Subcutaneous abdominal adipose tissue (tissue), 5 donors: ENCODE measurements around the gene CCDC24.

Source experiments
- H3K27ac ChIP-seq: one replicate; pipeline ENCODE4 v1.7.0; 2013; ENCODE audit warnings: low read depth, mild to moderate bottlenecking, inconsistent platforms, low read length, moderate library complexity
- H3K27me3 ChIP-seq, 5 donors: one replicate each; pipeline ENCODE4 v1.7.0; 2013; ENCODE audit warnings: low read length in 5 of 5, inconsistent platforms in 1 of 5; ENCODE audit not compliant: control insufficient read depth in 5 of 5, insufficient read depth in 4 of 5
- H3K36me3 ChIP-seq, 5 donors: one replicate each; pipeline ENCODE4 v1.7.0; 2013; ENCODE audit warnings: low read length in 5 of 5; ENCODE audit not compliant: control insufficient read depth in 5 of 5, insufficient read depth in 5 of 5
- H3K4me1 ChIP-seq, 5 donors: one replicate each; pipeline ENCODE4 v1.7.0; 2013; ENCODE audit warnings: low read length in 5 of 5, mild to moderate bottlenecking in 3 of 5, moderate library complexity in 1 of 5; ENCODE audit not compliant: control insufficient read depth in 5 of 5, insufficient read depth in 5 of 5
- H3K4me3 ChIP-seq, 5 donors: one replicate each; pipeline ENCODE4 v1.7.0; 2013; ENCODE audit warnings: low read length in 5 of 5, low read depth in 1 of 5
- H3K9ac ChIP-seq, 5 donors: one replicate each; pipeline ENCODE4 v1.7.0; 2013; ENCODE audit warnings: low read length in 5 of 5, mild to moderate bottlenecking in 4 of 5, moderate library complexity in 3 of 5
- H3K9me3 ChIP-seq, 5 donors: one replicate each; pipeline ENCODE4 v1.7.0; 2013; ENCODE audit warnings: low read length in 5 of 5; ENCODE audit not compliant: control insufficient read depth in 5 of 5
- donor health status: healthy.
- donor health status: healthy.
- donor health status: healthy.
- donor health status: healthy.
- donor health status: healthy.

Gene CCDC24

DNA sequence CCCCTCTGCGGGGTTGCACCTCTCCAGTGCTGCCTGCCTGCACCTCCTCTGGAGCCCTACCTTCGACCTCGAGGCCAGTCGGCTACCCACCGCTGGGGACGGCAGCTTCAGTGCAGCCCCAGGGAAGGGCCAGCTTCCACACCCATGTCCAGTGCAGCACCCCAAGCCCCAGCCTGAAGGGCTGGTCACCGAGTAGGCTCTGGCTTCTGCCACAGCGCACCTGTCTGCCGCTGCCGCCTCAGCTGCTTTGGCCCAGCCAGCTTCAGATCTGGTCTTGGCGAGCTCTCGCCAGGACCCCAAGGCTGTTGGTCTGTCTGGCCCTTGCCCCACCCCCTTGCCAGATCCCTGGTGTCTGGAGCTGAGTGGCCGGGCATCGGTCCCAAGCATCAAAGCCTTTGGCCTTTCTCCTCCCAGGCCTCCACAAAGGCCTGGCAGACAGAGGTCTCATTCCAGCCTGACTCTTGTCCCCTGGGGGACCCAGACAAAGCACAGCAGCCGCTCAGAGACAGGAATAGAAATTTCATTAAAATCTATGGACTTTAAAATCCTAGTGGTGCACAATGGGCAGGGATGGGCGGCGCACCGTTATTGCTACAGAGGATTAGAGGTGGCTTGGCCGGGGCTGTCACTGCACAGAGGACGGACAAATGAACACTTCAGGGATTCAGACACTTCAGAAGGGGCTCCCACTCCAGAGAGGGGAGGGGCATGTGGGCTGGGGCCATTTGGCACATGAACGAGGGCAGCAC is 4.8 kb downstream of the CCDC24 start:
- Histone ChIP-seq H3K36me3 (no peaks in the 10 kb centered on the region), H3K27ac (no peak overlapping the region), H3K9me3 (no peaks in the 10 kb centered on the region), H3K4me3 (no peak overlapping the region), H3K27me3 (no peaks in the 10 kb centered on the region), H3K9ac (no peak overlapping the region), H3K4me1 (peaks cover 0 to 22% (median 16%) of the 10 kb centered on the region in 5 donors)

DNA sequence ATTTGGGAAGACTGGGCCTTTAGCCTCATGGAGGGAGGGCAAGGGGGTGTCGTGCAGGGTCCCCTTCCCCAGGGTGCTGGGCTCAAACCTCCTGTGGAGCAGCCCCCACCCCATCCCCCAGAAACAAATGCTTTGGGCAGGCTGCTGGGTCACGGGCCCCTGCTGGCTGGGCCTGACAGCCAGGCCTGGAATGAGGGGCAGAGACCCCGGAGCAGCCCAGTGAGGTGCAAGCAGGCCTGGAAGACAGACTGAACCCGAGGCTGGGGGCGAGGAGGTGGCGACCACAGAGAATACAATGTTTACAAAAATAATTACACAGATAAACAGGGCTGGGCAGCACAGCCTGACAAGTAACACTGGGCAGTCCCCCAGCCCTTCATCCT is 5.3 kb downstream of the CCDC24 start:
- Histone ChIP-seq H3K9me3 (no peaks in the 10 kb centered on the region), H3K36me3 (no peaks in the 10 kb centered on the region), H3K27ac (no peak overlapping the region), H3K9ac (no peak overlapping the region), H3K4me3 (no peak overlapping the region), H3K27me3 (no peaks in the 10 kb centered on the region), H3K4me1 (peaks cover 0 to 20% (median 13%) of the 10 kb centered on the region in 5 donors)

DNA sequence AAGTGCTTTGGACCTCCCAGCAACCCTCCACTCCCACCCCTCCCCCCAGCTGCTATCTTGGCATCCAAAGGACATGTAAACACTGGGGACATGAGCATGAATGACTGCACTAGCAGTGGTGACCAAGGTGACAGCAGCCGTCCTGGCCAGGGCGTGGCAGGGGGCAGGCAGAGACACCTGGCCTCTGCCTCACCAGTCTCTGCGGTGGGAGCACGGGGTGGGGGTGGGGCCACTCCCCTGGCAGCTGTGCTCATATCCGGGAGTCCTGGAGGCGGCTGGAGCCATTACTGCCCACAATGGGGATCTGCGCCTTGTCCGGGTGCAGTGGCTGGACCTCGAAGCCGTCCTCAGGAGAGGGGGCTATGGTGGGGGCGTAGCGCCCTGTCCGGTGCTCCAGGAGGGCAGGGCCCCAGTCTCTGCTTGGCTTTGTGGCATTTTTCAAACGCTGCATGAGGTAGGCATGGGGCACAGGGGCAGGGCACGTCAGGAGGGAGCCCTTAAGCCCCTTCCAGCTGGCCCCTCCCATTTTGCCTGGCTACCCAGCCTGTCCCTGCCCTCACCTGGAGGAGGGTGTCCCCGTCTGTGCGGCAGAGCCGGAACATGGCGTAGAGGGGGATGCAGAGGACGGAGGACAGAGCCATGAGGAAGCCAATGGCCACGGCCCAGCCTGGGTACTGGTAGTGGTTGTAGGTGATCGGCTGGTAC is 6.0 kb downstream of the CCDC24 start:
- H3K27ac ChIP-seq, result no peak overlapping the region
- no peaks in the 10 kb centered on the region for H3K9me3 ChIP-seq
- H3K27me3 ChIP-seq, result no peaks in the 10 kb centered on the region
- peaks cover 0 to 12% (median 6%) of the 10 kb centered on the region in 5 donors for H3K4me1 ChIP-seq
- no peak overlapping the region for H3K4me3 ChIP-seq
- no peak overlapping the region for H3K9ac ChIP-seq
- H3K36me3 ChIP-seq, result no peaks in the 10 kb centered on the region

DNA sequence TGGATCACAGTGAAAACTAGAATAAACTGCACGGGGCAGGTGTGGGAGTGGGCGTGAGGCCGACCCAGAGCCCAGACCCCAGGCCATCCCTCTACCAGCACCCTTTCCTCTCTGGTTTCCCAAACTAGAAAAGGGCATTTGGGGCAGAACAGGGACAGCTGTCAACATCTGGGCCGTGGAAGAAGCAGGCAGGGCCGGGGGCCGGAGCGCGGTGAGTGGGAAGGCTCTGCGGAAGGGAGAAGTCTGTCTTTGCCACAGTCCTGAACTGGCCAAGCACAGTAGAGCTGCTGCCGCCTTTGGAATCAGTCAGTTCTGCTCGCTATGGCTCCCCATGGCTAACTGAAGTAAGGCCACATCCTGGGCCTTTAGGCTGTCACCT is 6.6 kb downstream of the CCDC24 start:
- Histone ChIP-seq H3K36me3 (no peaks in the 10 kb centered on the region), H3K27ac (no peak overlapping the region), H3K4me1 (peaks cover 0 to 11% (median 6%) of the 10 kb centered on the region in 5 donors), H3K9me3 (no peaks in the 10 kb centered on the region), H3K4me3 (no peak overlapping the region), H3K9ac (no peak overlapping the region), H3K27me3 (no peaks in the 10 kb centered on the region)

DNA sequence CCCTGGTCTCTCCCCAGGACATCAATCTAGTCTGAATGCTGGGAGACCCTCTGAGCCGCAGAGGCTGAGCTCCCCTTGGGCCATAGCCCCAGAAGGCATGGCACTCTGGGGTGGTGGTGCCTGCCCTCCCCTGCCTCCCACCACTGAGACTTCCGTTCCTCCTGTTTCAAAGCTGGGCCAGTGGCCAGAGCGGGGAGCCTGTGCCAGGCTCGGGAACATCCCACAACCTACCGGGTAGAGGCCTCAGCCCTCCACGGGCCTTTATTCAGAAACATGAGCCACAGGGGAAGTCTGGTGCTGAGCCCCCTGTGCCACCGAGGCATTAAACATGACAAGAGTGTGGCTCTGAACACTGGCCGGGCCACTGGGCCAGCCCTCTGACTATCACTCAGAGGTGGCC is 8.1 kb downstream of the CCDC24 start:
- Histone ChIP-seq H3K27ac (no peak overlapping the region), H3K9me3 (no peaks in the 10 kb centered on the region), H3K36me3 (no peaks in the 10 kb centered on the region), H3K27me3 (no peaks in the 10 kb centered on the region), H3K9ac (no peak overlapping the region), H3K4me3 (no peak overlapping the region), H3K4me1 (peaks cover 0 to 11% (median 6%) of the 10 kb centered on the region in 5 donors)

DNA sequence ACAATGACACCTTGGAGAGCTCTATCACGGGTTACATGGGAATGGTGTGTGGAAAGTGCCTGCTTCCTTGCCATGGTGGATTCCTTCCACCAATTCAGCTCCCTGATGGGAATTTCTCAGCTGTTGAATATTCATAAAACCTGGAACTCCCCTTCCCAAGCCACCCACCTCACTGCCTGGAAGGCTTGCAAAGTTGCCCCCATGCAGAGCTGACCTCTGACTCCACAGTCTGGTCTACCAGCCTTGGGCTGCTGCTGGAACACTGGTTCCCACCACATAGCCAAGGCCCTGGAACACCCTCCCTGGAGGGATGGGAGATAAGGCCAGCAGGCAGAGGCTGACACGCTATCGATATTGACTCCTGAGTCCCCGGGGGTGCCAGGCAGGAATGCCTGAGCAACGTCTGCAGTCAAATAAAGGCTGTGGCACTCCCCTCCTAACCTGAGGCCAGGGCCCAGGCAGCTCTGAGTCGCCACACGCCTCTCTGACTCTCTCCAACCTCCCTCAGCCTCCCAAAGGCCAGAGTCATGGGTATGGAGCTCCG is 8.8 kb downstream of the CCDC24 start:
- Histone ChIP-seq H3K4me1 (peaks cover 0 to 11% (median 6%) of the 10 kb centered on the region in 5 donors), H3K27ac (no peak overlapping the region), H3K4me3 (no peak overlapping the region), H3K9ac (no peak overlapping the region), H3K27me3 (no peaks in the 10 kb centered on the region), H3K9me3 (no peaks in the 10 kb centered on the region), H3K36me3 (no peaks in the 10 kb centered on the region)

DNA sequence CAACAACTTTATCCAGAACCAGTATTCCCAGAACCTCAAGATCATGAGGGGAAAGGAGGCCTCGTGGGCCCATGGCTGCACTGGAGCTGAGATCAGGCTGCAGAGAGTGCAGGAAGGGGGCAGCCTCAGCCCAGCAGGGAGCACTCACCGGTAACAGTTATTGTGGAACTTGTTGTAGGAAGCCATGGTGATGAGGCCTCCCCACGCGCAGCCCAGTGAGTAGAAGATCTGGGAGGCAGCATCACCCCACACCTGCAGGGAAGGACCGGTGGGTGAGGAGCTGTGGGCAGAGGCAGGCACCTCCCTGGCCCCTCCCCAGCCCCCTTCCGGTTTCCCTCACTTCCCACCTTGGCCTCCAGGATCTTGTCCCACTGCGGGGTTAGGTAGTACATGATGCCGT is 10.8 kb downstream of the CCDC24 start:
- Histone ChIP-seq H3K9me3 (no peaks in the 10 kb centered on the region), H3K9ac (no peak overlapping the region), H3K4me3 (no peak overlapping the region), H3K36me3 (no peaks in the 10 kb centered on the region), H3K27ac (no peak overlapping the region), H3K27me3 (no peaks in the 10 kb centered on the region), H3K4me1 (peaks cover 0 to 3% (median 2%) of the 10 kb centered on the region in 5 donors)

DNA sequence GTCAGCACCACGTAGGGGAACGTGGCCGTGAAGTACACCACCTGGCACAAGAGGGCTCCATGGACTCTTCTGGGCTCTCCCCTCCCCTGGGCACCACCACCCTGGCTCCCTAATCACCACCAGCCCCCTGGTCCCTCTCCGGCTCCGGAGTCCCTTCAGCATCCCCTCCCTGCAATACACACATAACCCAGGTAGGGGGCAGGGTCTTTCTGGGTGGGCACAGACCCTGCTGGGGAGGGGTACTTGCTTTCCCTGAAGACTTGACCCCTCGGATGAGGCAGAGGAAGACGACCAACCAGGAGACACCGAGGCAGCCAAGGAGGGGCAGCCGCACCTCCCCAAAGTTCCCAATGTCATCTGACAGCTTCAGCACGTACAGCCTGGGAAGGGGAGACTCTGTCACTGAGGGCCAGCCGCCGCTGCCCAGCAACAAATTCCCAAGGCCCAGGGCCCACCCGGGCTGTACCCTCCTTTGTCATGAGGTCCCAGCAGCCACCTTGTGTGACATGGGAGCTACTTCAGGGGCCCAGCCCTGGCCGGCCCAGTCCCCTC is 11.3 kb downstream of the CCDC24 start:
- Histone ChIP-seq H3K4me1 (peaks cover 0 to 3% (median 2%) of the 10 kb centered on the region in 5 donors), H3K27me3 (no peaks in the 10 kb centered on the region), H3K36me3 (no peaks in the 10 kb centered on the region), H3K27ac (no peak overlapping the region), H3K9ac (no peak overlapping the region), H3K4me3 (no peak overlapping the region), H3K9me3 (no peaks in the 10 kb centered on the region)

DNA sequence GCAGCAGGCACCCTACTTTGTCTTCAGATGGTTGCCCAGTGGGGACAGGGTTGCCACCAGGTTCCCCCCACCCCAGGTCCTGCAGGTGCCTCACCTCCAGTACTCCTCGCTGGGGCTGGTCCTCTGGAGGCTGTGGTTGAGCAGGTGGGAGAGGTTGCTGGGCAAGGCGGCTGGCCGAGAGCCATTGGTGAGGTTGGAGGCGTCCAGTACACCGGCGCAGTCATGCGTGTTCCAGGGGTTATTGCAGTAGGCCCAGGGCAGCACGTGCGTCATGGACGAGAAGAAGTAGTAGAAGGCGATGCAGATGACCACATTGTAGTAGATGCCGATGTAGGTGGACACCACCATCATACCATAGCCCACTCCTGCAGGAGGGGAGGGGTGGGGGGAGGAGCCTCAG is 16.9 kb downstream of the CCDC24 start:
- H3K27ac ChIP-seq, result no peak overlapping the region
- no peaks in the 10 kb centered on the region for H3K27me3 ChIP-seq
- peaks cover 0 to 3% (median 2%) of the 10 kb centered on the region in 5 donors for H3K4me1 ChIP-seq
- H3K4me3 ChIP-seq, result no peak overlapping the region
- no peak overlapping the region for H3K9ac ChIP-seq
- H3K9me3 ChIP-seq, result no peaks in the 10 kb centered on the region
- no peaks in the 10 kb centered on the region for H3K36me3 ChIP-seq

DNA sequence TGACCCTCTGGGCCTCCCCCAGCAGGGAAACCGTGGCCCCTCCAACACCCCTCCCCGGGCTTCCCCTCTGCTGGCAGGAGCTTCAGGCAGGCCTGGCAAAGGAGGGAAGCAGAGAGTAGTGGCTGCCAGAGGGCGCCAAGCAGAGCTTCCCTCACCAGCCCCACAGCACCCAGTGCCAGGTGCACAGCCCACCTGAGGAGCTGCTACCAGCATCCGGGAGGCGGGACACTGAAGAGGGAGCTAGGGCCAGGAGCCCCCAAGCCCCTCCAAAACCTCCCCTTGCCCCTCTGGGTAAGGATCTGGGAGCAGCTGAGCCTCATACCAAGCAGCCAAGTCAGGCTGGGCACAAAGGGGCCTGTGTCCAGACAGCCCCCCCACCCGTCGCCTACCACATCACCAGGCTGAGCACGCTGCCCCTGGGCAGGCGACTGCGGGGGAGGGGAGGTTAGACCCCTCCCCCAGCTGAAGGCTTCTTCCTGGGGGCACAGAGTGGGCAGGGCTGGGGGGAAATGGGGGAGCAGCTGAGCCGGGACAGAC is 19.6 kb downstream of the CCDC24 start:
- Histone ChIP-seq H3K27me3 (peaks cover 0 to 7% (median 0%) of the 10 kb centered on the region in 5 donors), H3K9me3 (no peaks in the 10 kb centered on the region), H3K4me1 (peaks cover 0 to under 1% (median 0%) of the 10 kb centered on the region in 5 donors), H3K9ac (no peak overlapping the region), H3K4me3 (no peak overlapping the region), H3K27ac (no peak overlapping the region), H3K36me3 (no peaks in the 10 kb centered on the region)
